Fibroblast of the aortic adventitia (primary cell): ENCODE results near the gene FOXB2. TPM values are rescaled to one million over a fixed set of nuclear protein-coding genes. Genes with fewer than 3 reads are reported as not detected.
A peak's percentile ranks its signal among the peaks of the same experiment; 100 is the strongest.

Experiments used
- DNase-seq: peaks from one replicate; pipeline ENCODE4 v3.0.0-alpha.2; 2010; ENCODE audit warnings: low read depth
- H3K4me3 ChIP-seq: 2 replicates; pipeline ENCODE4 v1.5.1; 2011; ENCODE audit warnings: low read depth, mild to moderate bottlenecking, control low read depth, low read length, moderate library complexity
- CTCF ChIP-seq: IDR thresholded peaks from 2 replicates; pipeline ENCODE4 v1.5.1; 2011; ENCODE audit warnings: mild to moderate bottlenecking, low read length, control low read depth, inconsistent platforms; ENCODE audit not compliant: insufficient read depth
- total RNA-seq: library from RNA; depleted of rRNA; stranded (reverse); fragments of >200 nt; gene quantifications from 2 replicates; pipeline ENCODE4 v1.2.3, GENCODE V29; 2012; ENCODE audit warnings: low replicate concordance

Gene FOXB2
- total RNA-seq, 1 donor: not detected

- DNase-seq: no peak
- no peak for TF ChIP-seq CTCF
- no peak overlapping the region for H3K4me3 ChIP-seq
These were observed 1.2 kb downstream of the FOXB2 start for GRCh38 chr9:77020413-77021290.

GRCh38 chr9:77021291-77021894 lies 1.9 kb downstream of the FOXB2 start:
- no peak for TF ChIP-seq CTCF
- DNase-seq: peak; percentile 37

DNA sequence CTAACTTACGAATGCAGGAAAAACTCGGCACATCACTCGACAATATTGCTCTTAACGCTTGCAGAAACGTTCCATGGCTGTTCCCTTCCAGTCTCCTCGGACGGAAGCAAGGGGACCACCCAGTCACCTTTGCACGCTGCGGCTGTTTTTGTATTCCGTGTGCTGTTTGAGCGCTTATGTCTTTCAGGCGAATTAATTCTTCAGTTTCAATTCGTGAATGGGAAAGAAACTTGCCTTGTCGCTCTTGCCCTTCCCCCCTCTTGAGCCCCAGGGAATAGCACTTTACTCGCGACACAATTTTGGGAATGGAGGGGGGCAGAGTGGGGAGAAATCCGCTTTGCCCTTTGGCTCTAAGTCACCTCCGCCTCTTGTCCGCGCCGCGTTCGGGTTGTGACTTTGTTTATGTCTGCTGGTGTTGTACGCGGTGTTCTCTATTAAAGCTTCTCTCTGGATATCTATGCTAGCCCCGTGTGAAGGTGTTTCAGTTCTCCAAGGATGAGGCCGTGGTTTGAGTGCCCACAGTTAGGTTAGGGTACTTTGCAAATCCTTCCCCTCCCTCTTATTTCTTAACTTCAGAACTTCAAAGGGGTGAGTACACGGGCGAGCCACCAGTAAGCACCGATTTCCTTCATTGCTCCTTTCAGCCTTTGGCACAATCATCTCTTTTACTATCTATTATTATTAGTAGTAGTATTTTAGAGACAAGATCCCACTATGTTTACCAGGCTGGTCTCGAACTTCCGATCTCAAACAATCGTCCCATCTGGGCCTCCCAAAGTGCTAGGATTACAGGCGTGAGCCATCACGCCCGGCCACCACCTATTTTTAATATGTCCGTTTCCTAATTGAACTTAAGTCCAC lies 2.7 kb downstream of the FOXB2 start:
- TF ChIP-seq CTCF: no peak
- no peak overlapping the region for H3K4me3 ChIP-seq
- no peak for DNase-seq

More at GRCh38 chr9:77021291-77021894, 1.9 kb downstream of the FOXB2 start:
- no peak overlapping the region for H3K4me3 ChIP-seq

DNA sequence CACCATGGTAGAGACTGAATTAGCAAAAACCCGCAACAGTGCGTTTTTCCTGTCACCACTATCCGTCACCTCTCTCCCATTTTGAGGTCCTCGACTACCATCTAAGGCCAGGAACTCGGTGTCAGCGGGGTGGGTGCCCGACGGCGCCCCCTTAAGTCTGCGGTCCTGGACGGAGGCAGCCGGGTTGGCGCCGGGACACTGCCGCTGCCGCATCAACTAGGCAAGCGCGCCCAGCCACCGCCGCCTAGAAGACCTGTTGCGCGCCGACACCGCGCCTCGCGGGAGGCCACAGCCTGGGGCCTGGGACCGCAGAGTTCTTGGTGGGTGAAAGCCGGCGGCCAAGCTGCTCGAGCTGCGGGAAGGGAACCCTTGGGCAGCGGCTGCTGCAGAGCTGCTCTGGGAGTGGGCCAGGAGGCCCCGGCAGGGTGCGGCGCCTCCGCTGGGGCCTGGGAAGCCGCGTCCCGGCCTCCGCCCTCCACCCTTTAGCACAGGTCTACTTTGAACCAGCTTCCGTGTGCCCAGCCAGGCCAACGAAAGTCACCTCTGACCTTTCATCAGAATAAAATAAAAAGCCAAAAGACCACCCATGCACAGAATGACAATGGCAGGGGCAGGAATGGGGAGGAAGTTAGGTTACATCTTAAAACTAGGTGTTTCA lies 3.5 kb downstream of the FOXB2 start:
- H3K4me3 ChIP-seq: no peak overlapping the region
- DNase-seq: no peak
- TF ChIP-seq CTCF: no peak

DNA sequence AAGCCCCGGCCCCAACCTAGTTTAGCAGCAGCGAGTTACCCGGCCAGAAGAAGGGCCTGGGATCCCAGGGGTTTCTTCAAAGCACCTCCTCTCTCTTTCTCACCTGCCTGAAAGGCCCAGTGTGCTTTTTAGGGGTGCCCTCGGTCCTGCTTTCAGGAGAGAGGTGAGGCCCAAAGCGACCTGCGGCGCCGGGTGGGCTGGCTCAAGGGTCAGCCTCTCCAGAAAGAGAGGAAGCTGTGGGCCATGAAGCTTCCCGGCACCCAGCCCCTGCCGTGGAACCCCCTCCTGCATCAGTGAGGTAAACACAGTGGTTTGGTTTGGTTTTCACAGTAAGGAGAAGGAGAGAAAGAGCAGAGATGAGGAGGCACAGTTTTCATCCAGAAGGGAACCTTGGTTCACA lies 4.3 kb downstream of the FOXB2 start:
- no peak overlapping the region for H3K4me3 ChIP-seq
- no peak for TF ChIP-seq CTCF
- DNase-seq: no peak

GRCh38 chr9:77024776-77025545 lies 5.5 kb downstream of the FOXB2 start:
- H3K4me3 ChIP-seq: no peak overlapping the region
- no peak for DNase-seq
- no peak for TF ChIP-seq CTCF
